HT1080 (cell line): ENCODE measurements around the gene PDE6D. TPM values are rescaled to one million over a fixed set of nuclear protein-coding genes. Genes with fewer than 3 reads are reported as not detected.
A peak's percentile ranks its signal among the peaks of the same experiment; 100 is the strongest.

Experiments
- DNase-seq: peaks from one replicate; pipeline ENCODE4 v3.0.0-alpha.2; 2015; ENCODE audit warnings: low read depth
- total RNA-seq: library from RNA; depleted of rRNA; stranded (reverse); fragments of >200 nt; shearing (Covaris generic); gene quantifications from 2 replicates; pipeline ENCODE4 v1.2.3, GENCODE V29; 2014

PDE6D gene
- total RNA-seq, 1 experiment from 2014 or later, result 20.5 TPM

GRCh38 chr2:231708773-231709635 lies 72.1 kb downstream of the PDE6D start:
- peak; percentile 40 for DNase-seq

- DNase-seq, result peak; percentile 100
Observed at GRCh38 chr2:231707927-231708772, 72.9 kb downstream of the PDE6D start, which contains the start of gene PTMA. PTMA (plus strand) TSS chr2:231708525; CDS start chr2:231708707, 182 bp downstream.

- no peak for DNase-seq
Observed at GRCh38 chr2:231707625-231707926, 73.5 kb downstream of the PDE6D start.

GRCh38 chr2:231706731-231707624 lies 74.1 kb downstream of the PDE6D start:
- DNase-seq, result peak; percentile 95

GRCh38 chr2:231704017-231704416 lies 77.1 kb downstream of the PDE6D start:
- no peak for DNase-seq

- peak; percentile 34 for DNase-seq
Observed at GRCh38 chr2:231701456-231702373, 79.4 kb downstream of the PDE6D start.

GRCh38 chr2:231699006-231699405 lies 82.1 kb downstream of the PDE6D start:
- no peak for DNase-seq

GRCh38 chr2:231696004-231696367 lies 85.1 kb downstream of the PDE6D start:
- no peak for DNase-seq

- DNase-seq, result no peak
Observed at GRCh38 chr2:231693956-231694355, 87.1 kb downstream of the PDE6D start.

- DNase-seq, result no peak
Observed at GRCh38 chr2:231692847-231693246, 88.2 kb downstream of the PDE6D start.

GRCh38 chr2:231691251-231691772 lies 89.8 kb downstream of the PDE6D start:
- DNase-seq, result no peak

GRCh38 chr2:231689124-231689893 lies 91.8 kb downstream of the PDE6D start:
- no peak for DNase-seq

- no peak for DNase-seq
Observed at GRCh38 chr2:231688719-231689118, 92.4 kb downstream of the PDE6D start.

GRCh38 chr2:231687961-231688360 lies 93.1 kb downstream of the PDE6D start:
- no peak for DNase-seq

- peak; percentile 67 for DNase-seq
Observed at GRCh38 chr2:231687133-231687852, 93.8 kb downstream of the PDE6D start.

- DNase-seq, result no peak
Observed at GRCh38 chr2:231686192-231687100, 94.6 kb downstream of the PDE6D start.
